GM18520 (cell line): ENCODE measurements around the gene POLN.
"Not testable (repeated sequence)": the region's sequence is repeated elsewhere in the genome, so short reads cannot be mapped to it uniquely, and the experiment has no call there.

Experiments used
- ATAC-seq: cut with Tn5 transposase; IDR thresholded peaks from one replicate; pipeline ENCODE4 v1.9.1; 2021; ENCODE audit not compliant: unreplicated experiment

POLN gene

GRCh38 chr4:2275546-2276251 lies 33.8 kb upstream of the POLN start:
- ATAC-seq, result no peak

DNA sequence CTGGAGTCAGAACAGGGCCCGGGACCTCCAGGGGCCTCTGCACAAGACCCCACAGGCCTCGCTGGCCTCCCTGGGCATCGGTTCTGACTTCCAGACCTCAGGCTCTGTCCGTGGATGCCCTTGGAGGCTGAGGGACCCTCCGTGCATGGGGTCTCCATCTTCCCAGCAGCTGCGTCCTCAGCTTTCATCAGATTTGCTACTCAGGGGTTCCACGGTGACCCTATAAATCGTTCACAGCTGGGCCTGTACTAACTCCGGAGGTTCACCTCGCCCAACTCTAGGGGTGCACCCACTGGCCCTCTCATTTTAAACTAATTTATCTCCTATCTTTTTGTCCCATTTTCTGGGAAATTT lies 33.1 kb upstream of the POLN start:
- ATAC-seq, result not testable (repeated sequence)

- ATAC-seq, result no peak
These were observed 32.6 kb upstream of the POLN start for GRCh38 chr4:2274320-2275043.

GRCh38 chr4:2273657-2274319 lies 31.9 kb upstream of the POLN start:
- no peak for ATAC-seq

DNA sequence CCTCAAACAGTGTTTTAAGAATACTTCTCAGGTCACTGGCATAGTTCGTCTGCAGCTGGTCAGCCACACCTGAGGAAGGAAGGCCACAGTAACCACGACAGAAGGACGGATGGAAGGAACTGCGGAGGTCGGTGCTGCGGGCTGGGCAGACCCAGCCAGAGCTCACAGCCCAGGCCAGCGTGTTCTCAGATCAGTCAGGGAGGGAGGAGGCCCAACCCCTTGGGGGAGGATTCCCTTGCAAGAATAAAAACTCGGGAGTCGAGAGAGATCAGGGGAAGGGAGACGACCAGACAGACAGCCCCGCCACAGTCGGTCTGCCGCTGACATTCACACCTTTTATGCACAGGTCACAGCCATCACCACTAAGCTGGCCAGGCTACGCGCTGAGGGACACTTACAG lies 31.3 kb upstream of the POLN start:
- ATAC-seq, result no peak

- ATAC-seq, result no peak
These were observed 30.9 kb upstream of the POLN start for GRCh38 chr4:2272828-2273120.

DNA sequence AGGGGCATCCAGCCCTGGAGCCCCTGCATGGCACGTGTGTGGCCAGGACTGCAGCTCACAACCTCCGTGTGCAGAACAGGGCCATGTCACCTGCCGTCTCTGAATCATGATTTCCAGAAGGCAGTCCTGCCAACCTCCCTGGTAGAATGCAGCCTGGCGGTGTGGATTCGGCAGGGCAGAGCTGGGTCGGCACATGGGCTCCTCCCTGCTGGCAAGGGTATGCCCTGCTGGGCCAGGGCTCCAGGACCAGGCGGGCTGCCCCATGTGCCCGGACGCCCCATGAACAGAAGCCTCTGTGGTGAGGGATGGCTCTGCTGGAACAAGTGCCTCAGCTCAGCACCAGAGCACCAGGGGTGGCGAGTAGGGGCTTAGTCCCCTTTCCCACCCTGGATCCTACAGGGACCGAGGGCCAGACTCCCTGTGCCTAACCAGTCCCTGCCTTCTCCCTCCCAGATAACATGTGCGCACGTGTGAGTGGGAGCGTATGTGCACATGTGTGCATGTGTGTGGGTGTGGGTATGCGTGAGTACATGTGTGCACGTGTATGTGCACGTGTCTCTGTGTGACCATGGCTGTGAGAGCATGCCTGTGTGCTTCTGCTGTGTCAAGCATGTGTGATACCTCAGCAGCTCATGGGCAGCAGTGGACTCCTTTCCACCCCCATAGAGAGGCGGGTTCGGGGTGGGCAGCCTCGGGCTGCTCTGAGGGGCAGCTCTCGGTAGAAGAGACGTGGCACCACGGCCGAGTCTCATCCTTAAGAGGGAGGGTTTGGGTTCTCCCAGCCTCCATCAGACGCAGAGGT lies 30.3 kb upstream of the POLN start:
- ATAC-seq, result no peak

DNA sequence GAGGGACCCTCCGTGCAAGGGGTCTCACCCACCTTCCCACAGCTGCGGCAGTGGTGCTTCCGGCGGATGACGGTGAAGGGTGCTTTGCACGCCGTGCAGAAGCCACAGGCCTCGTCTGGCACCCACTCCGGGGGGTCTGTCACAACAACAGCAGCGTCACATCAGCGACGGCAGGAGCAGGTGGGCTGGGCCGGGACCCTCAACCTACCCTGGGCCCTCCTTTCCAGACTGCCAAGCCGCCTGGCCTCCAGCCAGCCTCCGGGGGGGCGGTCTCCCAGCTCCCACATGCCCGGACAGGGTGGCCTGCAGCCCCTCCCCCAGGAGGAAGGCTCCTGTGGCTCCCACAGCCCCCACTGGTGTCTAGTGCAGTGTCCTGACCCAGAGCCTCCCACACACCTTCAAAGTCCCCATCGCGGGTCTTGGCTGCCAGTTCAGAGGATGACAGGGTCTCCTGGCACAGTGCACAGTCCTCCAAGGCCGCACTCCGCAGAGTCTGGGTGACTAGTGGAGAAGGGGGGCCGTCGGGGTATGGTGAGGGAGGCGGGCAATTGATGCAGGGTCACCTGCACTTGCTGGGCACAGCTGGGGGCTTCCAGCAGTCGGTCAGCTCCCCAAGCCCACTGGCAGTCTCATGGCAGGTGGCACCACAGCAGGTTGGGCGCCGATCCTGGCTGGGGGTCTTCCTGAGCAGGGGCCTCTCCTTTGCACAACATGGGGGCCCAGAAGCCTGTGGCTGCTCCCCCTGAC lies 29.5 kb upstream of the POLN start:
- no peak for ATAC-seq

DNA sequence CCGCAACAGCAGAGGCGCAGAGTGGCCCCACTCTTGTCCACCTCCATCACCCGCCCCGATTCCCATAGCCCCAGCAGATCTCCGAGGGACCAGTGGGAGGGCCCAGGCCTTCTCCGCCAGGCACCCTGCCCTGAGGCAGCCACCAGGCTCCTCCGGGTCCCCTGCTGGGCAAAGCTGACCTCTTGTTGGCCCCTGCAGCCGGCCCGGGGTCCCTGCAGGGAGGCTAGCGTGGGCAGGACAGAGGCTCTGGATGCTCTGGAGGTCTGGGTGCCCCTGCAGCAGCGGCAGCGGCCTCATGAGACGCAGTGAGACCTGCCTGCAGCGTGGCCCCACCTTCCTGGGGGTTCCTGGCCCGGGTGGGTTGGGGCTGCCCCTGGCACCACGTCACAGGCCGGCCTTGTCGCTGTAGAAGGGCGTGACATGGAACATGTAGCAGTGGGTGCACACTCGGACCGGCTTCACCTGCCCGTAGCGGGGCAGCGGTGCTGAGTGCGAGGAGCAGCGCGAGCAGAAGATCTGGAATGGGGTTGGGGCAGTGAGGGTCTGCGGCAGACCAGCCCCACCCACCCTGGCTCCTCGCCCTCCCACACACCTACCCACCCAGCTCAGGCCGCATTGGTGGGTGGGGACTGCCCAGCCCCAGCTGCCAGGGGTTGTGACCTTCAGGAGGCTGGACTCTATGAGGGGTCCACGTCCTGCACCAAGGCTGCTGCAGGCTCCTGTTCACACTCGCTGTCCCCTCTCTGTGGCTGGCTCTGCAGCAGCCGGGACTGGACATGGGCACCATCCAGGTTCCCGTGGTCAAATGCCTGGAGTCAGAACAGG lies 28.6 kb upstream of the POLN start:
- ATAC-seq, result no peak

DNA sequence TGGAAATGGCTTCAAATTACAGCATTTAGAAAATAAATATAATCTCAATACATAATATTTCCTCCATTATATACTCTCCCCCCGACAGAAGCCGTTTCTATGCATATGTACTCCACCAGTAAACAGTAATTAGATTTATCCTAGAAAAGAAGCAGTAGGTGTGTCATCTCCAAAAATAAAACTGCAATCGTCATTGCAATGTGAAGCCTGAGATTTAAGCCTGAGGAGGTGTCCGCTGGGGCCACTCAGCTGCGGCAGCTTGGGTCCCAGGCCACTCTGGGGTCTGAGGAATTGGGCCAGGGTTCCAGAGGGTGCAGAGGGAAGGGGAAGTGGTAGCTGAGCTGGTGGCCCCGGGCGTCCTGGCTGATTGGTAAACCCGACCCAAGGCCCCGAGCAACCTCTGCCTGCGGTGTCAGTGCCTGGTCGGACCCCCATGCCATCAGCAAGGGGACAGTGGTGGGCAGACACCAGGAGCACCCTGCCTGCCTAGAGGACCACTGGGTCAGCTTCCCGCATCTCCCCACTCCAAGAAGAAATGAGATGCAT lies 27.8 kb upstream of the POLN start:
- no peak for ATAC-seq

- no peak for ATAC-seq
These were observed 27.2 kb upstream of the POLN start for GRCh38 chr4:2269206-2269531.

GRCh38 chr4:2268357-2269205 lies 26.7 kb upstream of the POLN start:
- ATAC-seq, result no peak

DNA sequence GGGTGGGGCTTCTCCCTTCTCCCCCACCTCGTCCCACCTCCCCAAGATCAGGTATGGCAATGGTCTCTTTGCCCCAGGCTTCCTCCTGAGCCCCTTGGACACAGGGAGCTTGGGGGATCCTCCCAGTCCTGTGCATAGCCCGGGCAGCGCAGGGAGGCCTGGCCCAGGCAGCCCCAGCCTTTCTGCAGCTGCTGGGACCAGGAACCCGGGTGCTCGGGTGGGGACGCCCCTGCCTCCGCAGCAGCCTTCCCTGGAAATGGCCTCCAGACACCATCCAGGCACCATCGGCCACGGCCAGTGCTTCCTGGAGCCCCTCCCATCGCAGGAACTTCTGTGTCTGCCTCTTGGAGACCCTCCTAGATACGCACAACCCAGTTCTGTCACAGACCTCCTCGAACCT lies 25.9 kb upstream of the POLN start:
- no peak for ATAC-seq

- ATAC-seq, result no peak
These were observed 25.4 kb upstream of the POLN start for GRCh38 chr4:2267320-2267811.

DNA sequence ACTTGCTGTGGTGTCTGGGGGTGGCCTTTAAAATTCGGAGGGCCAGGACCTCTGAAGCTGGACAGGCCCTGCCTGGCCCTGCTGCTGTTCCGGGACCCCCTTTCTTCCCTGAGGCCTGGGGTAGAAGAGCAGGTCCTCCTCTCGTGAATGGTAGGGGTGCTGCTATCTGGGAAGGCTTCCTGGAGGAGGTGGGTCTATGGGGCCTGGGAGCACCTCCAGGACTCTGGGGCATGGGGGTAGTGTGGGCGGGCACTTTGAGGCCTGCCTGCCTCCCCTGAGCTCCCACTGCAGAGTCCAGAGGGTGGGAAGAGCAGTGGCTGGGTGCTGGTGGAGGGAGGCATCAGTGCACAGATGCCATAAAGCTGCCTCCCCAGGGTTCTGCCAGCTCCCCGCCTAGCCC lies 24.9 kb upstream of the POLN start:
- no peak for ATAC-seq

DNA sequence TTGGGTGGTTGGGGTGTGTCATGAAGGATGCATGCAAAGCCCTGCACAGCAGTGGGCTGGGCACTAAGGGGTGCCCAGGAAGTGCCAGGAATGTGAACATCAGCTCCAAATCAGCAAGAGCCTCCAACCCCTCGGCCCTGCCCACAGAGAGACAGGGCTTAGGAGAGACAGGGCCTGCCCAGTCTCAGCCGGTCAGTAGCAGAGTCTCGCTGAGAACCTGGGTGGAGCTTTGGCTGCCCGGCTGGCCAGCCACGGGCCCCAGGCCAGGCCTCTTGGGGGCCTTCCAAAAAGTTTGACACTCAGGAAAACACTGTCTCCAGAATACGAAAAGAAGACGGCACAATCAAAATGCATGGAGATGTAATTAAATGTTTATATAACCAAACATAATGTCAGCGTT lies 24.3 kb upstream of the POLN start:
- no peak for ATAC-seq

- ATAC-seq, result no peak
These were observed 23.5 kb upstream of the POLN start for GRCh38 chr4:2265113-2266110.
